Calu3 (cell line): ENCODE measurements around the gene GSTA2. TPM values are rescaled to one million over a fixed set of nuclear protein-coding genes. Genes with fewer than 3 reads are reported as not detected.

ENCODE experiments used
- BruUV-seq: library from RNA; stranded (reverse); fragments of 400-500 nt; replicated peaks from 2 replicates; lab custom pipeline; 2021; lab: Mats Ljungman, UMichigan
- CTCF ChIA-PET: fragments of 300-600 bp; sonication (Branson Sonifier 250); formaldehyde crosslinking; loops from one replicate; lab custom pipeline; 2022; ENCODE audit warnings: antibody characterized with exemption; lab: Charles Lee
- DNase-seq: peaks from one replicate; pipeline ENCODE4 v3.0.0; 2022
- H3K27ac Mint-ChIP-seq: one replicate; pipeline ENCODE4 v1.8.0; 2022; ENCODE audit warnings: mixed read lengths; ENCODE audit not compliant: unreplicated experiment
- H3K27me3 Mint-ChIP-seq: one replicate; pipeline ENCODE4 v1.8.0; 2022; ENCODE audit warnings: mixed read lengths; ENCODE audit not compliant: unreplicated experiment
- H3K36me3 Mint-ChIP-seq: one replicate; pipeline ENCODE4 v1.8.0; 2022; ENCODE audit warnings: mild to moderate bottlenecking, moderate library complexity, mixed read lengths; ENCODE audit not compliant: insufficient read depth, unreplicated experiment
- H3K4me1 Mint-ChIP-seq: one replicate; pipeline ENCODE4 v1.8.0; 2022; ENCODE audit warnings: mild to moderate bottlenecking, low read depth, mixed read lengths; ENCODE audit not compliant: unreplicated experiment
- H3K4me3 Mint-ChIP-seq: one replicate; pipeline ENCODE4 v1.8.0; 2022; ENCODE audit warnings: mild to moderate bottlenecking, low read depth, moderate library complexity, mixed read lengths; ENCODE audit not compliant: unreplicated experiment
- H3K9me3 Mint-ChIP-seq: one replicate; pipeline ENCODE4 v1.8.0; 2022; ENCODE audit warnings: low read depth, mixed read lengths; ENCODE audit not compliant: unreplicated experiment
- intact Hi-C: fragments of 100-400 bp; cut with micrococcal nuclease; formaldehyde crosslinking; loops from one replicate; pipeline ENCODE4 v1.10.0; 2022; ENCODE audit not compliant: unreplicated experiment
- total RNA-seq: library from RNA; stranded (reverse); gene quantifications from 2 replicates; pipeline ENCODE4 v1.2.3, GENCODE V29; 2022
- TF ChIP-seq, protein P1 (sequence below): fragments of 200-600 bp; IDR thresholded peaks from one replicate; pipeline ENCODE4 v1.8.0; 2022; ENCODE audit warnings: antibody characterized with exemption; ENCODE audit not compliant: unreplicated experiment

The GSTA2 gene
- total RNA-seq, 1 experiment from 2014 or later, result not detected

DNA sequence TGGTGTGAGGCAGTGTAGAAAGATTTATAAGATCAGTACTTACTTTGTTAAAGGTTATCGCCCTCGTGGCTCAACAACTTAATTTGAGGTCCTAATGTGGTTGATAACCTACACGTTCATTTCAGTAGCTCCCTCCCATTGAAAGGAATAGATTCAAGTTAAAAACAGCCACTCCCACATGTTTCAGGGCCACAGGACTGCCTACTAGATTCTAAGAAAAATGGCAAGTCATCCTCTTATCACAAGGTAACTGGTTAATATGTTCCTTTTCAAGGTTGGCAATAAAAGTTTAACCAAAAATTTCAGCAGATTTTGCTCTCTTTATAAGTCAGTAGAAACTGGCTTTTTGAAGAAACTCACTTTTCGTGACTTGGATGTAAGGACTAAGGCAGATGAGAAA, 17.1 kb downstream of the GSTA2 start:
- no TSS peak for BruUV-seq
- Mint-ChIP-seq H3K4me1 (no peaks in the 10 kb centered on the region), H3K9me3 (no peaks in the 10 kb centered on the region), H3K36me3 (no peaks in the 10 kb centered on the region), H3K4me3 (no peak overlapping the region), H3K27ac (no peak overlapping the region), H3K27me3 (peaks cover 81% of the 10 kb centered on the region)
- DNase-seq, result no peak
- TF ChIP-seq, protein P1, sequence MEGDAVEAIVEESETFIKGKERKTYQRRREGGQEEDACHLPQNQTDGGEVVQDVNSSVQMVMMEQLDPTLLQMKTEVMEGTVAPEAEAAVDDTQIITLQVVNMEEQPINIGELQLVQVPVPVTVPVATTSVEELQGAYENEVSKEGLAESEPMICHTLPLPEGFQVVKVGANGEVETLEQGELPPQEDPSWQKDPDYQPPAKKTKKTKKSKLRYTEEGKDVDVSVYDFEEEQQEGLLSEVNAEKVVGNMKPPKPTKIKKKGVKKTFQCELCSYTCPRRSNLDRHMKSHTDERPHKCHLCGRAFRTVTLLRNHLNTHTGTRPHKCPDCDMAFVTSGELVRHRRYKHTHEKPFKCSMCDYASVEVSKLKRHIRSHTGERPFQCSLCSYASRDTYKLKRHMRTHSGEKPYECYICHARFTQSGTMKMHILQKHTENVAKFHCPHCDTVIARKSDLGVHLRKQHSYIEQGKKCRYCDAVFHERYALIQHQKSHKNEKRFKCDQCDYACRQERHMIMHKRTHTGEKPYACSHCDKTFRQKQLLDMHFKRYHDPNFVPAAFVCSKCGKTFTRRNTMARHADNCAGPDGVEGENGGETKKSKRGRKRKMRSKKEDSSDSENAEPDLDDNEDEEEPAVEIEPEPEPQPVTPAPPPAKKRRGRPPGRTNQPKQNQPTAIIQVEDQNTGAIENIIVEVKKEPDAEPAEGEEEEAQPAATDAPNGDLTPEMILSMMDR, result no peak
- intact Hi-C loops, result no loop called here
- CTCF ChIA-PET, result no interaction called here

DNA sequence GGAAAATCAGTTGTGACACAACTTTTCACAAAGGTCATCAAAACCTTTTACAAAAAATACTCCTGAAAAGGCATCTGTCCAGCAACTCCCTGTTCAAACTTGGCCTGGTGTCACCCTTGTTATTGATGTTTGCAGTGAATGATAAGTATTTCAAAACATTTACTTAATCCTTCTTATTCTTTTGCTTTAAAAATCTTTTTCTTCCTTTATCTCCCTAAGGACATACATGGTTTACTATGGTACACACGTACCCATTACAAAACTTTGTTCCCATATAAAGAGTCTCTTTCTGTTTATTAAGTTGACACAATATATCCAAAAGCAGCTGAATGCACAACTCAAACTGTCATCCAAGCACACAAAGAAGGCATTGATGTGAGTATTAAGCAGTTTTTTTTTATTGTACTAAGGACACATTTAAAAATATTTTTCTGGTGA, 17.5 kb downstream of the GSTA2 start:
- Mint-ChIP-seq H3K27me3 (peaks cover 81% of the 10 kb centered on the region), H3K4me1 (no peaks in the 10 kb centered on the region), H3K4me3 (no peak overlapping the region), H3K27ac (no peak overlapping the region), H3K9me3 (no peaks in the 10 kb centered on the region), H3K36me3 (no peaks in the 10 kb centered on the region)
- no TSS peak for BruUV-seq
- no peak for DNase-seq
- TF ChIP-seq, protein P1, result no peak
- intact Hi-C loops, result no loop called here
- CTCF ChIA-PET, result no interaction called here

DNA sequence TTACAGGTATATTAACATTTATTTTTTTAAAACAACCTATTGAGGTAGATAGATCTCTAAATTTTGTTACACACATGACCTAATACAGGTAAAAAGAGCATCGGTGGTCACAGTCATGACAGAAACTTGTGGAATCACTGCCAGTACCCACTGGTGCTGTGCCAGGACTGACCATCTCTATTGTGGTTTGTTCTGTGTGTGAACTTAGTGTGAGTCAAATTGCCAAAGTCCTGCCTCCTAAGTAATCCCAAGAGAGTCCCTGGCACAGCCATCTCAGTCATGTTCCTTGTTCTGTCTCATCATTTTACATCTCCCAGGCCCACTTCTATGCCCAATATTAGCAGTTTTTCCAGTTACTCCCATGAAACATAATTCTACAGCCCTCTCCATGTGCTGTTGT, 21.4 kb downstream of the GSTA2 start:
- H3K4me3 Mint-ChIP-seq, result no peak overlapping the region
- no peaks in the 10 kb centered on the region for H3K4me1 Mint-ChIP-seq
- peaks cover 82% of the 10 kb centered on the region for H3K27me3 Mint-ChIP-seq
- intact Hi-C loops, result no loop called here
- TF ChIP-seq, protein P1, result no peak
- no TSS peak for BruUV-seq
- no peak for DNase-seq
- no peaks in the 10 kb centered on the region for H3K36me3 Mint-ChIP-seq
- CTCF ChIA-PET, result no interaction called here
- peaks cover 3% of the 10 kb centered on the region for H3K9me3 Mint-ChIP-seq
- no peak overlapping the region for H3K27ac Mint-ChIP-seq

DNA sequence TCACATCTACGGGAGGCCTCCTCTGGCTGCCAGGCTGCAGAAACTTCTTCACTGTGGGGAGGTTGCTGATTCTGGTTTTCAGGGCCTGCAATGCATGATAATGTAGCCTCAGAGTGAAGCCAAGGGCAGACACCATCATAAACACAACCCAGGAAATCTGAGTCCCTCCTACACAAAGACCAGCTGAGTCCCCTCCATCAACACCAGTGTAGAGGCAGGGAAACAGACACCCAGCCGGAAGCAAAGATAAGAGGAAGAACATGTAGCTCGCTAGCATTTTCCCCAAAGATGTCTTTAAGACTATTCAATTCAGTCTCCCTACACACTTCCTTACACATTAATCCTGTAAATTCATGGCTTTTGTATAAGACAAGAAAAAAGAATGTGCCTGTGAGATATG, 23.6 kb downstream of the GSTA2 start:
- DNase-seq, result no peak
- TF ChIP-seq, protein P1, result no peak
- CTCF ChIA-PET, result no interaction called here
- peaks cover 3% of the 10 kb centered on the region for H3K9me3 Mint-ChIP-seq
- no peak overlapping the region for H3K27ac Mint-ChIP-seq
- H3K4me1 Mint-ChIP-seq, result no peaks in the 10 kb centered on the region
- peaks cover 92% of the 10 kb centered on the region for H3K27me3 Mint-ChIP-seq
- H3K4me3 Mint-ChIP-seq, result no peak overlapping the region
- intact Hi-C loops, result no loop called here
- BruUV-seq, result no TSS peak
- no peaks in the 10 kb centered on the region for H3K36me3 Mint-ChIP-seq
